NK-92 (cell line): Measurements from ENCODE around the gene SCYL1.
"Not testable (repeated sequence)": the region's sequence is repeated elsewhere in the genome, so short reads cannot be mapped to it uniquely, and the experiment has no call there.

ENCODE experiments used
- DNase-seq: peaks from one replicate; lab custom pipeline; 2025; ENCODE audit not compliant: unreplicated experiment; lab: John Stamatoyannopoulos, UW

SCYL1 gene

DNA sequence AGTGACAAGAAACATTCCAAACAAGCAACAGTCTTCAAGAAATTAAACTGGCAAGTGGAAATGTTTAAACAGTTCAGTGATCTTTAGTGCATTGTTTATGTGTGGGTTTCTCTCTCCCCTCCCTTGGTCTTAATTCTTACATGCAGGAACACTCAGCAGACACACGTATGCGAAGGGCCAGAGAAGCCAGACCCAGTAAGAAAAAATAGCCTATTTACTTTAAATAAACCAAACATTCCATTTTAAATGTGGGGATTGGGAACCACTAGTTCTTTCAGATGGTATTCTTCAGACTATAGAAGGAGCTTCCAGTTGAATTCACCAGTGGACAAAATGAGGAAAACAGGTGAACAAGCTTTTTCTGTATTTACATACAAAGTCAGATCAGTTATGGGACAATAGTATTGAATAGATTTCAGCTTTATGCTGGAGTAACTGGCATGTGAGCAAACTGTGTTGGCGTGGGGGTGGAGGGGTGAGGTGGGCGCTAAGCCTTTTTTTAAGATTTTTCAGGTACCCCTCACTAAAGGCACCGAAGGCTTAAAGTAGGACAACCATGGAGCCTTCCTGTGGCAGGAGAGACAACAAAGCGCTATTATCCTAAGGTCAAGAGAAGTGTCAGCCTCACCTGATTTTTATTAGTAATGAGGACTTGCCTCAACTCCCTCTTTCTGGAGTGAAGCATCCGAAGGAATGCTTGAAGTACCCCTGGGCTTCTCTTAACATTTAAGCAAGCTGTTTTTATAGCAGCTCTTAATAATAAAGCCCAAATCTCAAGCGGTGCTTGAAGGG lies 20.0 kb upstream of the SCYL1 start:
- no peak for DNase-seq

DNA sequence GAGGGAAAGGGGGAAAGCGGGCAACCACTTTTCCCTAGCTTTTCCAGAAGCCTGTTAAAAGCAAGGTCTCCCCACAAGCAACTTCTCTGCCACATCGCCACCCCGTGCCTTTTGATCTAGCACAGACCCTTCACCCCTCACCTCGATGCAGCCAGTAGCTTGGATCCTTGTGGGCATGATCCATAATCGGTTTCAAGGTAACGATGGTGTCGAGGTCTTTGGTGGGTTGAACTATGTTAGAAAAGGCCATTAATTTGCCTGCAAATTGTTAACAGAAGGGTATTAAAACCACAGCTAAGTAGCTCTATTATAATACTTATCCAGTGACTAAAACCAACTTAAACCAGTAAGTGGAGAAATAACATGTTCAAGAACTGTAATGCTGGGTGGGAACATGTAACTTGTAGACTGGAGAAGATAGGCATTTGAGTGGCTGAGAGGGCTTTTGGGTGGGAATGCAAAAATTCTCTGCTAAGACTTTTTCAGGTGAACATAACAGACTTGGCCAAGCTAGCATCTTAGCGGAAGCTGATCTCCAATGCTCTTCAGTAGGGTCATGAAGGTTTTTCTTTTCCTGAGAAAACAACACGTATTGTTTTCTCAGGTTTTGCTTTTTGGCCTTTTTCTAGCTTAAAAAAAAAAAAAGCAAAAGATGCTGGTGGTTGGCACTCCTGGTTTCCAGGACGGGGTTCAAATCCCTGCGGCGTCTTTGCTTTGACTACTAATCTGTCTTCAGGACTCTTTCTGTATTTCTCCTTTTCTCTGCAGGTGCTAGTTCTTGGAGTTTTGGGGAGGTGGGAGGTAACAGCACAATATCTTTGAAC lies 19.2 kb upstream of the SCYL1 start:
- DNase-seq = no peak

DNA sequence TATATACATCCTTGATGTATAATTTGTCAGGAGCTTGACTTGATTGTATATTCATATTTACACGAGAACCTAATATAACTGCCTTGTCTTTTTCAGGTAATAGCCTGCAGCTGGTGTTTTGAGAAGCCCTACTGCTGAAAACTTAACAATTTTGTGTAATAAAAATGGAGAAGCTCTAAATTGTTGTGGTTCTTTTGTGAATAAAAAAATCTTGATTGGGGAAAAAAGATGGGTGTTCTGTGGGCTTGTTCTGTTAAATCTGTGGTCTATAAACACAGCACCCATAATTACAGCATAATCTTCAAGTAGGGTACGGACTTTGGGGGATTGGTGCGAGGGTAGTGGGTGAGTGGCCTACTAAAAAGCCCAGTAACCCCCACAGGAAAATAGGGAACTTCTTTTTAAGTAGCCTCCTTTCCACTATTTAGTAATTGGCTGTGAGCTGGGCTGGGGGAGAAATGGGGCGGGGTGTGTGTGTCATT lies 18.6 kb upstream of the SCYL1 start:
- DNase-seq = no peak

DNA sequence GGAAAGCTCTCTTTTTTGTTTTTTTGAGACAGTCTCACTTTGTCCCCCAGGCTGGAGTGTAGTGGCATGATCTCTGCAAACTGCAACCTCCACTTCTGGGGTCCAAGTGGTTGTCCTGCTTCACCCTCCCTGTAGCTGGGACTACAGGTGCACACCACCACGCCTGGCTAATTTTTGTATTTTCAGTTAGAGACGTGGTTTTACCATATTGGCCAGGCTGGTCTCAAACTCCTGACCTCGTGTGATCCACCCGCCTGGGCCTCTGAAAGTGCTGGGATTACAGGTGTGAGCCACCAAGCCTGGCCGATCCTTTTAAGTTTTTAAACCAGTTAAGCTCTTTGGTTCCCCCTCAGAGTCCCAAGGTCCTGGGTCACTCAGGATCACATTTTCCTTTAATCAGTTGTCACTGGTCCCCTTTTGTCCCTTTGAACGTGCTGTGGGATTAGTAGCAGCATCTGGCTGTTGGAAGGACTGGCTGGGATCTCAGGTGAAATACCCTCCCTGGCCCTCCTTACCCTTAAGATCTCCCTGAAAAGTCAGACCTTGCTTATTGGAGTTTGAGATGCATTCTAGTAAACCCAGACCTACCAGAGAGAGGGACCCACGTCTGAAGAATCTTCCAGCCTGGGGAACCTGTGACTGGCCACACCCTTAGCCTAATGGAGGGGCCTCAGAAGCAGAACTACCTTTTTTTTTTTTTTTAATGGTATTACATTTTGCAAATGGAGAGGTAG lies 17.9 kb upstream of the SCYL1 start:
- no peak for DNase-seq

DNA sequence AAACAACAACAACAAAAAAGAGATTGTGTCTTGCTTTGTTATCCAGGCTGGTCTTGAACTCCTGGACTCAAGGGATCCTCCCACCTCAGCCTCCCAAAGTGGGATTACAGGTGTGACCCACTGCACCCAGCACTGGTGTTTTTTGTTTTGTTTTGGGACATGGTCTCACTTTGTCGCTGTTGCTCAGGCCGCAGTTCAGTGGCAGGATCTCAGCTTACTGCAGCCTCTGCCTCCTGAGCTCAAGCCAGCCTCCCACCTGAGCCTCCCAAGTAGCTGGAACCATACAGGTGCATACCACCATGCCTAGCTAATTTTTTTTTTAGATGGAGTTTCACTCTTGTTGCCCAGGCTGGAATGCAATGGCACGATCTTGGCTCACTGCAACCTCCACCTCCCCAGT lies 12.6 kb upstream of the SCYL1 start:
- not testable (repeated sequence) for DNase-seq

DNA sequence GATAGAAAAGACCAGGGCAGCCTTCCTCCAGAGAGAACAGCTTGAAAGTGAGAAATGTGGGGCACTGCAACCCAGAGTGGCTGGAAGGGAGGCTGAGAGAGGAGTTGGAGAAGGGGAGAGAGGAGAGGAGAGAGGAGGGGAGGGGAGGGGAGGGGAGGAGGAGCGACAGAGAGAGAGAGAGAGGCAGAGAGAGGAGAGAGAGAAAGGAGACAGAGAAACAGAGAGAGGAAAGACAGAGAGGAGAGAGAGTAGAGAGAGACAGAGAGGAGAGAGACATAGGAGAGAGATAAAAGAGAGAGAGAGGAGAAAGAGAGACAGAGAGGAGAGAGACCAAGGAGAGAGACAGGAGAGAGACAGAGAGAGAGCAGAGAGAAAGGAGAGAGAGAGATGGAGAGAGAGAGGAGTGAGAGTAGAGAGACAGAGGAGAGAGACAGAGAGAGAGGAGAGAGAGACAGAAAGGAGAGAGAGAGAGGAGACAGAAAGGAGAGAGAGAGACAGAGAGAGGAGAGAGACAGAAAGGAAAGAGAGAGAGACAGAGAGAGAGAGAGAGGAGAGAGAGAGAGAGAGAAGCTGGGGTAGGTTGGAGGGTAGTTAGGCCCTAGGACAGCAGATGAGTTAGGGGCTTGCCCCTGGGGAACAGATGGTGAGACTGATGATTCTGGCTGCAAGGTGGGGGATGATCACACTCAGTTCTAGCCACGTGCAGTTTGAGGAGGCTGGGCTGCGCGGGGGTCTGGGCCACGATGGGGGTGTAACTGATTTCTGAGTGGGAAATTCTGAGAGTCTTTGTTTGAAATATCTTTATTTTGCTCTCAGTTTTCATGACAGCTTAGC lies 8.5 kb upstream of the SCYL1 start:
- DNase-seq = no peak

DNA sequence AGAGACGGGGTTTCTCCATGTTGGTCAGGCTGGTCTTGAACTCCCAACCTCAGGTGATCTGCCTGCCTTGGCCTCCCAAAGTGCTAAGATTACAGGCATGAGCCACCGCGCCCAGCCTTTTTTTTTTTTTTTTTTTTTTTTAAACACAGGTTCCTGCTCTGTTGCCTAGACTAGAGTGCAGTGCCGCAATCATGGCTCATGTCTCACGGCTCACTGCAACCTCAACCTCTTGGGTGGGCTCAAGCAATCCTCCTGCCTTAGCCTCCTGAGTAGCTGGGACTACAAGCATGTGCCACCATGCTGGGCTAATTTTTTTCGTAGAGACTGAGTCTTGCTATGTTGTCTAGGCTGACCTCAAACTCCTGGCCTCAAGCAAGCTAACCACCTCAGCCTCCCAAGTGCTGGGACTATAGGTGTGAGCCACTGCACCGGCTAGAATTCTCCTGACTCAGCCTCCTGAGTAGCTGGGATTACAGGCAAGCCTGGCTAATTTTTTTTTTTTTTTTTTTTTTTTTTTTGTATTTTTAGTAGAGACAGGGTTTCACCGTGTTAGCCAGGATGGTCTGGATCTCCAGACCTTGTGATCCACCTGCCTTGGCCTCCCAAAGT lies 5.8 kb upstream of the SCYL1 start:
- DNase-seq = not testable (repeated sequence)

DNA sequence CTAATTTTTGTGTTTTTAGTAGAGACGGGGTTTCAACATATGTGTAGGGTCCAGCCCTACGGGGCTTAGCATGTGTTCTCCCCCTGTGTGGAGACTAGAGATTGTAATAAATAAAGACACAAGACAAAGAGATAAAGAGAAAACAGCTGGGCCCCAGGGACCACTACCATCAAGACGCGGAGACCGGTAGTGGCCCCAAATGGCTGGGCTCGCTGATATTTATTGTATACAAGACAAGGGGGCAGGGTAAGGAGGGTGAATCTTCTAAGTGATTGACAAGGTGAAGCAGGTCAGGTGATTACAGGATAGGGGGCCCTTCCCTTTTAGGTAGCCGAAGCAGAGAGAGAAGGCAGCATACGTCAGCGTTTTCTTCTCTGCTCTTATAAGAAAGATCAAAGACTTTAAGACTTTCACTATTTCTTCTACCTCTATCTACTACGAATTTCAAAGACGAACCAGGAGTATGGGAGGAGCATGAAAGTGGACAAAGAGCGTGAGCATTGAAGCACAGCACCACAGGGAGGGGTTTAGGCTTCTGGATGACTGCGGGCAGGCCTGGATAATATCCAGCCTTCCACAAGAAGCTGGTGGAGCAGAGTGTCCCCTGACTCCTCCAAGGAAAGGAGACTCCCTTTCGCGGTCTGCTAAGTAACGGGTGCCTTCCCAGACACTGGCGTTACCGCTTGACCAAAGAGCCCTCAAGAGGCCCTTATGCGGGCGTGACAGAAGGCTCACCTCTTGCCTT lies 2.9 kb upstream of the SCYL1 start:
- not testable (repeated sequence) for DNase-seq

DNA sequence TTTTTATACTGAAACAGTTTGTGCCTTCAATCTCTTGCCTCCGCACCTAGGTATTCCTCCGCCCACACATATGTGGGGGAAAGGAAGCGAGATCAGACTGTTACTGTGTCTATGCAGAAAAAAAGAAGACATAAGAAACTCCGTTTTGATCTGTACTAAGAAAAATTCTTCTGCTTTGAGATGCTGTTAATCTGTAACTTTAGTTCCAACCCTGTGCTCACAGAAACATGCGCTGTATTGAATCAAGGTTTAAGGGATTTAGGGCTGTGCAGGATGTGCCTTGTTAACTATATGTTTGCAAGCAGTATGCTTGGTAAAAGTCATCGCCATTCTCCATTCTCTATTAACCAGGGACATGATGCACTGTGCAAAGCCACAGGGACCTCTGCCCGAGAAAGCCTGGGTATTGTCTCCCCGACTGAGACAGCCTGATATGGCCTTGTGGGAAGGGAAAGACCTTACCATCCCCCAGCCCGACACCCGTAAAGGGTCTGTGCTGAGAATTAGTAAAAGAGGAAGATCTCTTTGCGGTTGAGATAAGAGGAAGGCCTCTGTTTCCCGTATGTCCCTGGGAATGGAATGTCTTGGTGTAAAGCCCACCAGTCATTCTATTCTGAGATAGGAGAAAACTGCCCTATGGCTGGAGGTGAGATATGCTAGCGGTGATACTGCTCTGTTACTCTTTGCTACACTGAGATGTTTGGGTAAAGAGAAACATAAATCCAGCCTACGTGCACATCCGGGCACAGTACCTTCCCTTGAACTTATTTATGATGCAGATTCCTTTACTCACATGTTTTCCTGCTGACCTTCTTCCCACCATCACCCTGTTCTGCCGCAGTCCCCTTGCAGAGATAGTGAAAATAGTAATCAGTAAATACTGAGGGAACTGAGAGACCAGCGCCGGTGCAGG lies 1.9 kb upstream of the SCYL1 start:
- DNase-seq = not testable (repeated sequence)

DNA sequence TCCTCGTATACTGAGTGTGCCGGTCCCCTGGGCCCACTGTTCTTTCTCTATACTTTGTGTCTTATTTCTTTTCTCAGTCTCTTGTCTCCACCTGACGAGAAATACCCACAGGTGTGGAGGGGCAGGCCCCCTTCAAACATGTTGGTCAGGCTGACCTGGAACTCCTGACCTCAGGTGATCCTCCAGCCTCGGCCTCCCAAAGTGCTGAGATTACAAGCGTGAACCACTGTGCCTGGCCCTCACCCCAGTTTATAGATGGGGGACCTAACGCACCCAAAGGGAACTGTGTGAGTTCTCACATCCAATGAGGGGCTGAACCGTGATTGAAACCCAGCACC lies 1.3 kb upstream of the SCYL1 start:
- not testable (repeated sequence) for DNase-seq

DNA sequence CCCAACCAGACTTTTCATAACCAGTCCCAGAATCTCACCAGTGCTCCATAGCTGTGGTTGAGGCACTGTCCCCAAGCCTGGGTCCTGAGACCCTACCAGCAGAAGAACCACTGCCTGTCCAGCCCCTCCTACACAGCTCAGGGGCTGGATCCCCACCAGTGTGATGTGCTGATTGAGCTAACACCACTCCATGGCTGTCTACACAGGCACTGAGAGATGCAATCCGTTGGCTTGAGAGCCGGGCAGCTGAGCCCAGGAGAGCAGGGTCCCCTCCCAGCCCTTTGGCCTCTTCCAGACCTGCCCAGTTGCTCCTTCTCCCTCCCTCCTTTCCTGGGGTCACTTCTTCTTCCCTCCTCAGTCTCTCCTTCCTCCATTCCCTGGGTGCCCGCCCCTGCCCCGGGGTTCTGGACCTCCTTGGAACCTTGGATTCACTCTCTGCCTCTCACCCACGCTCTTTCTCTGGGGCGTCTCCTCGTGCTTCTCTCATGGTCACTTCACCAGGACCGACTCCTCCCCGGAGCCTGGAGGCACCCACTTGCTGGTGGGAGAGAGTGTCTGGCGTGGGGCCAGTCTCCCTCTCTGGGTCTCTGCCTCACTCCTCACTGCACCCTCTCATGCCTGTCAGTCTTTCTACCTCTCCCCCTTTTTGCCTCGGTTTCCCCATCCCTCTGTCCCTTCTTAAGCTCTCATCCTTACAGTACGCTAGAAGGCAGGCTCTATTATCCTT lies 706 bp upstream of the SCYL1 start:
- DNase-seq = no peak

DNA sequence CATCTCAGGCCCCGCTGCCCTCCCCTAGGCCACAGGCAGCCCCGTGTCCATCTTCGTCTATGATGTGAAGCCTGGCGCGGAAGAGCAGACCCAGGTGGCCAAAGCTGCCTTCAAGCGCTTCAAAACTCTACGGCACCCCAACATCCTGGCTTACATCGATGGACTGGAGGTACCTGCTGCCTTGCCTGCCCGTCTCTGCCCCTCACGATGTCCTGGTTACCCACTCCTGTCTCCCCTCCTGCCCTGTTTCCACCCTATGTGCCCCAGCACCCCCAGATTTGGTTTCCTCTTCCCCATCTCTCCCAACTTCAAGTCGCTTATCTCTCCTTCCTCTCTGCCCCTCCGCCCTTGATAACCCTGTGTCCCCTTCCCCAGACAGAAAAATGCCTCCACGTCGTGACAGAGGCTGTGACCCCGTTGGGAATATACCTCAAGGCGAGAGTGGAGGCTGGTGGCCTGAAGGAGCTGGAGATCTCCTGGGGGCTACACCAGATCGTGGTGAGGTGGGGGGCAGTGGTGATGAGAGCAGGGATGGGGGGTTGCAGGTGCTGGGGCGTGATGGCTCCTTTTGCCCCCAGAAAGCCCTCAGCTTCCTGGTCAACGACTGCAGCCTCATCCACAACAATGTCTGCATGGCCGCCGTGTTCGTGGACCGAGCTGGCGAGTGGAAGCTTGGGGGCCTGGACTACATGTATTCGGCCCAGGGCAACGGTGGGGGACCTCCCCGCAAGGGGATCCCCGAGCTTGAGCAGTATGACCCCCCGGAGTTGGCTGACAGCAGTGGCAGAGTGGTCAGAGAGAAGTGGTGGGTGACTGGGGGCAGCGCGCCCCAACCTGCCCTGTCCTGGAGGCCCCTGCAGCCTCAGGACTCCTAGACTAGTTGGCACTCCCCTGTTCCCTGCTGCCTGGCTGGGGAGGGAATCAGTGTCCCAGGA lies 930 bp downstream of the SCYL1 start:
- no peak for DNase-seq

DNA sequence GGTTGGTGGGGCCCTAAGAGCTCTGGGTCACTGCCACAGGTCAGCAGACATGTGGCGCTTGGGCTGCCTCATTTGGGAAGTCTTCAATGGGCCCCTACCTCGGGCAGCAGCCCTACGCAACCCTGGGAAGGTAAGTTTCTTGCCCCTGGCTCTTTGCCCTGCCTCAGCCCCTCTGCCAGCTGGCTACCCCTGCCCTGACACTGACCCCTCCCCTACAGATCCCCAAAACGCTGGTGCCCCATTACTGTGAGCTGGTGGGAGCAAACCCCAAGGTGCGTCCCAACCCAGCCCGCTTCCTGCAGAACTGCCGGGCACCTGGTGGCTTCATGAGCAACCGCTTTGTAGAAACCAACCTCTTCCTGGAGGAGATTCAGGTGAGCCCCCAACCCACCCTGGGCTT lies 1.9 kb downstream of the SCYL1 start:
- no peak for DNase-seq

DNA sequence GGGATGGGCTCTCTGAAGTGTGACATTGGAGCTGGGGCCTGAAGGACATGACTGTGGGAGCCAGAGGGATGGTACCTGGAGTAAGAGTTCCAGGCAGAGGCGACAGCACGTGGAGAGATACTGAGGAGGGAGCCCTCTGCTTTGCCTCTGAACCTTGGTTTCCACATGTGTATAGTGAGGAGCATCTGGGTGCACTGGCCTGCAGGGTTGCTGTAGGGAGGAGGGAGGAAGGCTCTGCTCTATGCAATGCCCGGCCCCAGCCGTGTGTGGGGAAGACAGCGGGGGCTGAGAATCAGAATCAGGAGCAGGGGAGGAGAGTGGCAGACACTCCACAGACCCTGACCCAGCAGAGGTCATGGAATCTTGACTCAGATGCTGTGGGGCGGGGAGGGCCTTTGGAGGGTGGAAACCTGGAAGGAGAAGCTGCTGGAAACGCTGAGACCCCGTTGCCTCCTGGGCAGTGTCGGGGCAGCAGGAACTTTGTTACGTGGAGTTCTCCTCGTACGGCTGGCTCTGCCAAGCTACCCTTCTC lies 4.0 kb downstream of the SCYL1 start:
- no peak for DNase-seq

DNA sequence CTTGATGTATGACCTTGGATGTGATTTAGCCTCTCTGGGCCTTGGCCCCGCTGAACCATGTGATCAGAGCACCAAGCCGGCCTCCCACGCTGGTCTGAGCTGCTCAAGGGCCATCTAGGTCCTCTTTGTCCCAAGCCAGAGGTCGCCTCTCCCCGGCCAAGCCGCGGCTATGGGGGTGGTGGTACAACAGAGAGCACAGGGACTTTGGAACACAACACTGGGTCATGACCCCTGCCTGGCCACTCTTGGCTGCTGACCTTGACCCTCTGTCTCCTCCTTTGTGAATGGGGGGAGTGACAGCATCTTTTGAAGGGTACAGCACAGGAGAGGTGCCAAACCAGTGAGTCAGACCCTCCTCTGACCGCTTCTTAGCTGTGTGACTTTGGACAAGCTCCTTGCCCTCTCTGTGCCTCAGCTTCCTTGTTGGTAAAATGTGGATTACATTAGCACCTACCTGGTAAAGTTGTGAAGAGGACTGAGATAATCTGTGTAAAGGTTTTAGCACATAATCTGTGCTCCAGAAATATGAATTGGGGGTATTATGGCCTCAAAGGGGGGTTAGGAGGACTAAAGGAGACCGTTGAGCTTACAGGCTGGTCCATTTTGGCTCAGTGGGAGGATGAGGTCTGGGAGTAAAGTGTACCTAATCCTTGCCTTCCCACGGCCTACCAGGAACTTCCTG lies 4.7 kb downstream of the SCYL1 start:
- DNase-seq = no peak

DNA sequence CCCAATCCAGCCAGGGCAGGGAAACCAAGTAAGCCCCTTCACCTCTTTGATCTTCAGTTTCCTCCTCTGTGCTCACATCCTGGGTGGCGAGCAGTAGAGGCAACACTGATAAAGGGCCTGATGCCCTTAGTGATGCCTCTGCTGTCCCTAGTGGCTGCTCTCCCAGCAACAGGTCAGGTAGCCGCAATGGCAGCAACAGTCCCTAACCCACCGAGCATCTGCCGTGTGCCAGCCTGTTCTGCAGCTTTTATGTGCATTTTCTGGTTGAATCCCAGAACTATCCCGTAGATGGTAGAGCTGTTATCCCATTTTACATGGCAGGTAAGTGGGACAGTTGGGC lies 5.2 kb downstream of the SCYL1 start:
- no peak for DNase-seq
